Measurements from ENCODE around the gene USP25.

USP25 gene

DNA sequence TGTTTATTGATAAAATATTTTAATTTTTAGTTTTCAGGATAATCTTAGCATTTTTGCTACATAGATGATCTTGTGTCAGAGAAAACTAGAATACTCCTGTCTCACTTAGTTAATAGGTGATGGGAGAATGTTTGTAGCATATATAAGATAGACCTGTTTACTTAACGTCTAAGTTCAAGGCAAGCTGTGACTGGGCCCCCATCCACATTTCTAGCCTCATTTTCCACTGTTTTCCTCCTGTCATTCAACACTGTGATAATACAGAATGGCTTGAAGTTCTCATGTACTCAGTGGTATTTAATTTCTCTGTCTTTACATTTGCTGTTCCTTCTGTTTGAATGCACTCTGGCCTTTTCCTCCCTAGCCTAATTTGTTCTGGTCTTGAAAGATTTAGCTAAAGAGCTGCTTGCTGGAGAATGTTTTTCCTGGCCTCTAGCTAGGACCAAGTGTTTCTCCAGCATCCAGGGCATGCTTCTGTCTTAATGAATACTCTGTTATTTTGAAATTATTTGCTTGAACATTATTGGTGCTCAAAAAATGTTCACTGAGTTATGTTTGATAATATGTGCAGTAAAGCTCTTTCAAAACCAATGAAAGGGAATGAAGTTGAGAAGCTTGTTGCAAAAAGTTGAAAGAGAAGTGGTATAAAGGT lies 37.3 kb downstream of the USP25 start:
- DNase-seq, result no peak

DNA sequence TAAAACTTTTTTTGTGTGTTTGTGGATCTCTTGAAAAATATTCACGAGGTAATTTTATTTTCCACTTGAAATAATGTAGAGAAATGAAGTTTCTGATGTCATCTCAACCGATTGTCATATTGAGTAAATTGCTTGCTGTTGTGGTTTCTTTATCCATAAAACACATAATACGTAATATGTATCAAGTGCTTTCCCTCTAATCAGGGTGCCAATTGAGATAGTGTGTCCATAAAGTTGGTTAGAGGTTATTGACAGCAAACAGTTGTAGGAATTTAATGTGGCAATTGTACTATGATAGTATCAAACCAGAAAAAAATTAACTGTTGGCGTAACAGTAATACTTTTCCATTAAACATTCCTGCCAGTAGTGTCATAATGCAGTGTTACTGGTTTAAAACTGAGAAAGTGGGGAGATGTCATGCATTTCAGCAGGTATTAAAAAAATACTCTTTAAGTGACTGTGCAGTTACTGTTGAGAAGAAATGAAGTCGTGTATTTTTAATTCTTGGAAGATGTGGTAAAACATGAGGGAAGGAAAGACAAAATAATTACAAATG lies 38.3 kb downstream of the USP25 start:
- DNase-seq, result no peak

DNA sequence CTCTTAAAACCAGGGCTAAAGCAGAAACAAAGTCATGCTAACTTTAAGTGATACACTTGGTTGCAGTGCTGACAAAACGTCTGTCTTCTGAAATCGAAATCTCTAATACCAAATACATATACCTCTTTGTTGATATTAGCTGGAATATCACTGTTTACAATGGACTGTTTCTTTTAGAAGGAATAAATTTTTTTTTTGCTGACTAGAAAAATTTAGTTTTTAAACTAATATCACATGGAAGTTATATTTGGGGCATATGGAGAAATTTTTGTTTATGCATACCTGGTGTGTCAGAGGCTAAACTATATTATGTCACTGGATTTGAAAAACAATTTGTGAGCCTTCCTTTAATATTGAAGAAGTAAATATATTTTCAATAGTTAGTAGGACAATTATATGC lies 39.1 kb downstream of the USP25 start:
- DNase-seq, result no peak

DNA sequence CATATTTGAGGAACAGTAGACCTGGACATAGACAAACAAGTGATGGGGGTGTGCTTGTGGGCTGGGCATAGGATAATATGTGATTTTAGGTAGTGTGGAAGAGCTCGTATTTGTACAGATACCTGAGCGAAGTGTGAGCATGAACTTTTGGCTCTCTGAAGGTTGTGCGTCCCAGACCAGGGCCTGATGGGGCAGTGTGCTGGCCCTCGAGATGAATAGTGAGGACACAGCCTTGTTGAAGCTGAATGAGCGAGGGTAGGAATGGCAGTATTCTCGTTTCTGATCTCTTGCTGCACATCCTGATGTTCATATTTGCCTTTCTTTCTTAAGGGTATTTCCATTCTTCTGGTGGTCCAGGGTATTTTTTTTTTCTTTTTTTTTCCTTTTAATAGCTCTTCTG lies 41.5 kb downstream of the USP25 start:
- no peak for DNase-seq

DNA sequence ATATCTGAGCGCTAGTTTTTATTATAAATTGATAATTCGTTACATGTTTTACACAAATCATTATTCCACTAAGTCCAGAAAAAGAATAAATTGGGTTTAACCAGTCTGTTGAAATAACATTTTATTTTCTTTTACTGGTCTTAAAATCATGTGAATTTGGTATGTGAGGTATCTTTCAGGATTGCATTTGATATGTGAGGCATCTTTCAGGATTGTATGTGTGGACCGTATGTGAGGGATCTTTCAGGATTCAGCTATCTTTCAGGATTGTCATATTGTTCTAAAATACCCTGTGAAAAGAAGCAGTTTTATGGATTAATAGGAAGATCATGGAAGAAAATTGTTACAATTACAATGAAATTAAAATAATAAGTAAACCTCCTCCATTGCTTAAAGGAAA lies 42.9 kb downstream of the USP25 start:
- no peak for DNase-seq

DNA sequence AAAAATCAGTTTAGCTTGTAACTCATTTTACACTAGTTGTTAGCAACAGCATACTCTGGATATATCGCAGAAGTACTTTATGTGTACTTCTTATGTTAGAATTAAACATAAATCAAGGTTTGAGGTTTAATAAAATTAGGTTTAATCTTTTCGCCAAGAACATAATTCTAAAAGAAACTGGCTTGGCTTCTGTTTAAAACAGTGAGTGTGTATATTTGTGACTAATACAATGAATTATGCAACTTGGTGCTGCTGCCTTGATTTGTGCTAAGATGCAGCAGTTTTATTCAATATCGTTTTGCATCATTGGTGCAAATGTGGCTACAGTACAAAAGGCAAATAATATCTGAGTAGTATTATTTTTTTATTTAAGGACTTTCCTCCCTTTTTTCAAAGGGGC lies 44.8 kb downstream of the USP25 start:
- DNase-seq, result no peak

DNA sequence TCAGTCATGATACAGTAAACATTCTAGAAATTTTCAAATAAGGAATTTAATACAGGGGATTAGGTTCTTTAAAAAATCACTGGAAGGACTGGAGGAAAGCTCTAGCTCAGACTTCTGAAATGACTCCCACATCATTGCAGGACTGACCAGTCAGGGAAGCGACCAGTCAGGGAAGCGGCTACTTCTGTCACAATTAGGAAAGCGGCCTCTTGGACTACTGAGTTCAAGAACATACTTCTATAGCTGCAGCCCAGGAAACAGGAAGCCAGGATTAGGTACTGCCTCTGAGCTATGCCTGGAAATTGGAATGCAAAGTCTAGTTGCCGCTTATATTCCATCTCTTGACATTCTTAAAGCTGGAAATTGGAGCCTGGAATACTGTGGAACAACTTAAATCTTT lies 45.5 kb downstream of the USP25 start:
- DNase-seq, result no peak

DNA sequence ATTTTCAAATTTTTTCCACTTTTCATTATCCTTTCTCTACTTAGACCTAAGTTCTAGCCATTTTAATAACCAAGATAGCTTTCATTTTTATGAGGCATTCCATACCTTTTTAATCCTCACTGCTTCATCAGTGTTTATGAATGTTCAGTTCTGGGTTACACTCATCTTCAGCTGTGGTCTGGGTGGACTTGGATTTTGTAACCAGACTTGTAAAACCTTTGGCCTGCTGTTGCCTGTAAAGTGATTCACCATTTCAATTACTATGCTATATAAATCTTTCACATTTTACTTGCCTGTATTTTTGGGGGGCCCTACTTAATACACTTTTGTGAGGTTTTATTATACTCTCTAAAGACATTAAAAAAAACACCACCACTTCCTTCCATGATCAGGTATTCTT lies 46.2 kb downstream of the USP25 start:
- DNase-seq, result no peak

DNA sequence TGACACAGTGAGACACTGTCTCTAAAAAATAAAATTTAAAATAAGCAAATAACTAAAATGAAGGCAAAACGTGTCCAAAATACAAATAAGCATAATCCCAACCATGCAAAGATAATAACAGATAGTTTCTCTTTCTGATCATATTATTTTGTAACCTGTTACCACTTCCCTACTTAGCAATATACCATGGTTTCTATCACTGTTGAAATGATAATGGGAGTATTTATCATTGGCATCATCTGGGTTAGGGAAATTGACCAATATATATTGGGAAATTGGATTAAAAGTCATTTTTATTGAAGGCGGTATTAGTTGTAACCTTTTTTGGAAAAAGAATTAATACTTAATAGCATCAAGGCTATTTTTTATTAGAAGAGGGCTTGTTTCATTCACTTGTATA lies 47.0 kb downstream of the USP25 start:
- no peak for DNase-seq

DNA sequence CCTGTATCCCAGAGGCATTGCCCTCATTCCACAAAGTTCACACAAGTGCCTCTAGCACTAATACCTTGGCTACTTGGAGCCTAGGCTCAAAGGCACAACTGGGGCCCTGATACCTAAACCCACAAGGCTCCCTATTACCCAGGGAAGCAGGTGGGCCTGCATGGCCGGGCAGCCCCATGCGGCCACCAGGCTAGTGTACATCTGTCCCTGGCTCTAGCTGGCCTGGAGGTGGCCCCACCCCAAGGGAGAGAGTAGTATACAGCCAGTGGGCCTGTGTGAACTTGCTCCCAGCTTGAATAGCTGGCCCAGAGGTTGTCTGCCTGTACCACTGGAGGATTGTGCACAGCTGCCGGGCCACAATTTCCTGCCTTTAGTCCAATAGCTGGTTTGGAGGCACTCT lies 52.2 kb downstream of the USP25 start:
- no peak for DNase-seq

DNA sequence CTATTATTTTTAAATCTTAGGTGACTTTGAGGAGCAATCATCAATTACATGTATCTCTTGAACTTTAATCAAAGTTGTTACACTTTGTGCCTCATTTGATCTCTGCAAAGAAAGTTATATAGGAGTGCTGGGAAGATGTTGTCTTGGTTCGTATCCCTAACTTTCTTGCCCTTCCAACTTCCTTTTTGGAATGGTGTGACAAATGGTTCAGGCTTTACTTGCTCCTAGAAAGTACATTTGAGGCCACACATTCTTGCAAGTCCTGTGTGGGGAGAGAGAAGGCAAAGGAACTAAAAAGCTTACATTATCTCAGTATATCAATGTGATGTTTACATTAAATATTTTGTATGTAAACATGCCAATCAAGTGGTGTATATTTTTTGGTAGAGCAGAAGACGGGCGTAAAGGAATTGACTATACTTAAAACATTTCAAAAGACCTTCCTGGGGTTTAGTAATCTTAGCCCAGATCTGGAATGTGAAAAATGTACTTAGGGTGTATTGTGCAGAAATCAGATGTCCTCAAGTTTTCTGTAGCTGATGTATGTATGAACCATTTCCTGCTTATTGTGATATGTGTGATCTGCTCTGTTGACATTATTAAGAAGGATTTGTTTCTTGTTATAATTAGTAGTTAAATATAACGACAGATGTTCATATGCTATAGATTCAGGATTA lies 59.2 kb downstream of the USP25 start:
- DNase-seq, result no peak

DNA sequence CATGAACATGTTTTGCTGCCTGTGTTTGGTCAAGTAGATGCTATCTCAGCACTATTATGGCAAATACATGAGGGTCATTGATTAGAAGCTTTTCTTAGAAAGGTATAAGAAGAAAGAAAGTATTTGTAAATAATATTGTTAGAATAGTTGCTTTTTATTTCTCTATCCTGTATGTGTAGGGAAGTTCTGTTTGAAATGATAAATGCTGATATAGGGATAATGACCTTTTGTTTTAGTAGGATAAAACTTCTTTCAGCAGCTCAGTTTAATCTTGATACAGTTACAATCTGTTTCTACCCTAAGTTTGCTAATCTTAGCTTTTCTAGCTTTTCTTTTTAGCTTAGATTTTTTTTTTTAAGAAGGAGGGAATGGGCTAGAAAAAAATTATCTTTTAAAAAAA lies 63.3 kb downstream of the USP25 start:
- DNase-seq, result no peak

DNA sequence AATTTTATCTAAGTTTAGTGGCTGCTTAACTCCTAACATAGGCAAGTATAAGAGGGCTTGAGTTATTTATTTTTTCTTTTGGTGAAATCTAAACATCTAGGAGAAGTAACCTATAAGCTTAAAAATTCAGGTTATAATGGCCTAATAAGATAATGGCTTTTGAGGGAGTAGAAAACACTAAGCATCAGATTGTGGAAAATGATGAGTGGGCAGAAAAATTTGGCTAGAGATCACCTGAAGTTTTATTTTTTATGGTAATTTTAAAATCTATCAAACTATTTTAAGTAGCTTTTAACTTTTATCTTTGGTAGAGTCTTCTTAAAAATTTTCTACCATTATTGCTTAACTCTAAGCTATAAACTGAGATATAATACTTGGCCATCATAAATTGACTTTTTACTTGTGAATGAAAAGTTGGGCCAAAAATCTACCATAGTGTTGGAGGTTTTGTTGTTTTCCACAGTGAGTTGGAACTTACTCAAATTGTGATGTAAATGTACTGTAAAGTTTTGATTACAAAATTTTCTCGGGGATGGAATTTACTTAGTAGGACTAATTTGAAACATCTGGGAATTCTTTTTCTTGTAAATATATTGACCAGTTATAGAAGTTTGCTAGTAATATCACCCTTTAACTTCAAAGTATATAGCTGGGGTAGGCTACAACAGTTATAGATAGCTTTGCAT lies 63.9 kb downstream of the USP25 start:
- DNase-seq, result no peak

DNA sequence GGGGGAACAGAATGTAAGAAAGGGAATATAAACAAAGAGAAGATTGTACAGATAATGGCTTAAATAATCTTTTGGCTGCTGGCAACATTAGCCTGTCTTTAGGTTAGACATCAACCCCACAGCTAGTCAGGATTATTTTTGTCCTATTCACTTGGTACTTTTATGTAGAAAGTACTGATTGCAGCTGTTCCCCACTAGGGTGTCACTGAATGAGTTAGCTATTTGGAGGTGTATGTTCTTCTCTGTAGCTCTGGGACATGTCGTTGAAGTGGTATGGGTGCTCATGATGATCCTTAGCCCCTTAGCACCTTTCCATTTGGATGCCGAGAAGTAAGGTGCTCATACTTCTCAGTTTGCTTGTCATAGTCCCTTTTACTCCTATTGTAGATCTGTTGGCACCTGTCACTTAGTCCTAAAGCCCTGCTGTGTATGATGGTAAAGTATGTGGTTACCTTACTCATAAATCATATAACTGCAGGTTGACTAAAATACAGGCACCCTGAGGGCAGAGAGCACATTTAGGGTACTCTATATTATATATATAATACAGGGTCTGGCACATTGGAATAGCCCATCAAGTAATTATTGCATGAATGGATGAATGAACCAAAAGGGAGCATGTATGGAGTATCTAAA lies 64.6 kb downstream of the USP25 start:
- no peak for DNase-seq

DNA sequence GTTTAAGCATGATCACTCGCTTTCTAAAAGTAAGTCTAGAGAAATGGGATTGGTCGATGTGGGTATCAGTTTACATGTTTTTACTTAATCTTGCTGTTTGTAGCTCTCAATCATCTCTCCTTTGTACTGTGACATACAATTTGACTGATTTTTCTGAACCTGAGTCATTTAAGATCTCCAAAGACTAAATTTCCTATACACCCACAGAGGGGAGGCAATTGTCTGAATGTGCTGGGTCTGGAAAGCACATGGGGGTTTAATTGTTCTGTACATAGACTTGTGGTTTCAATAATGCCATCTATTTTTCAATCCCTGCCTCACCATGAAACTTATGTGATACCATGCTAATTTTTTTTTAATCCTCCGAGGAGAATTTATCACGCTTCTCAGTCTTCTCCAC lies 65.8 kb downstream of the USP25 start:
- no peak for DNase-seq

DNA sequence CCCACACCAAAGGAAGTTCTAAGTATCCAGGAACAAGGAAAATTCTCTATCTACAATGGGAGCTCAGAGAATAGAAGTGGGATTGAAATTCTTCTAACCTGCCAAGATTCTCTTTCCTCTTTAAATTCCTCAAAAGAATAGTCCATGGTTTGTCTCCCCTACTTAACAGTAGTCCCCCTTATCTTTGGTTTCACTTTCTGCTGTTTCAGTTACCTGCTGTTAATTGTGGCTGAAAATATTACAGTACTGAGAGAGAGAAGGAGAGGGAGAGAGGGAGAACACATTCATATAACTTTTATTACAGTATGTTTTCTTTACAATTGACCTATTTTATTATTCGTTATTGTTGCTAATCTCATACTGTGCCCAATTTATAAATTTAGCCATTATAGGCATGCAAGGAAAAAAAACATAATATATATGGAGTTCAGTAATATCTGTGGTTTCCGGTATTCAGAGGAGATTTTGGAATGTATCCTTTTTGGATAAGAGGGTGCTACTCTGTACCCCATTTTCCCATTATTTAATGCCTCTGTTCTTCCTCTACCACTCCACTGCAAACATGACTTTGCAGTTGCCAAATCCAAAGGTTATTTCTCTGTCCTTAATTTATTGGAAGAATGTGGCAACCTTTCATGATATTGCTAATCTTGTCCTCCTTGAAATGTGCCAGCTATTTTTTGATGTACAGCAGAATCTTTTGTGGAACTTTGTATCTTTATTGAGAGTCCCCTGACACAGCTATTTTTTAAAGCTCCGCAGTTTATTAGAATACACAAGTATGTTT lies 68.0 kb downstream of the USP25 start:
- no peak for DNase-seq

DNA sequence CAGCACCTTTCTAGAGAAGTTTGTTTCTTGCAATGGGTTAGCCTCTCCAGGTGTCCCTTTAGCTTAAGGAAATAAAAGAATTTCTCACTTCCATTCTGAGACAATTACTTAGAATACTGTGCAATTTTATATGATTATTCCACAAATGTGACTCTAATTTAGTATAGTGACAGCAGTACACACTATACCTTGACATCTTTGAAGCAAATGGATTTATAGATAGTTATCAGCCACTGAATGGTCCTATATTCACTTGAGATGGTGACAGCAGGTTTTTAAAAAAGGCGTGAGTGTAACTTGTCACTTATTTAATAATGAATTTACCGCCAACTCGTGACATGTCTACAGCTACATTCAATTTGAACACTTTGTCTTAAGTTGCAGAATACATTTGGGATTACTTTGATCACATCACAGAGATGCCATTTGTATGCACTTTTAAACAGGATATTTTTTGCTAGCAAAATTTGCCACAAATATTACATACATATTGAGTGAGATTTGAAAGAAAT lies 71.6 kb downstream of the USP25 start:
- DNase-seq, result no peak

DNA sequence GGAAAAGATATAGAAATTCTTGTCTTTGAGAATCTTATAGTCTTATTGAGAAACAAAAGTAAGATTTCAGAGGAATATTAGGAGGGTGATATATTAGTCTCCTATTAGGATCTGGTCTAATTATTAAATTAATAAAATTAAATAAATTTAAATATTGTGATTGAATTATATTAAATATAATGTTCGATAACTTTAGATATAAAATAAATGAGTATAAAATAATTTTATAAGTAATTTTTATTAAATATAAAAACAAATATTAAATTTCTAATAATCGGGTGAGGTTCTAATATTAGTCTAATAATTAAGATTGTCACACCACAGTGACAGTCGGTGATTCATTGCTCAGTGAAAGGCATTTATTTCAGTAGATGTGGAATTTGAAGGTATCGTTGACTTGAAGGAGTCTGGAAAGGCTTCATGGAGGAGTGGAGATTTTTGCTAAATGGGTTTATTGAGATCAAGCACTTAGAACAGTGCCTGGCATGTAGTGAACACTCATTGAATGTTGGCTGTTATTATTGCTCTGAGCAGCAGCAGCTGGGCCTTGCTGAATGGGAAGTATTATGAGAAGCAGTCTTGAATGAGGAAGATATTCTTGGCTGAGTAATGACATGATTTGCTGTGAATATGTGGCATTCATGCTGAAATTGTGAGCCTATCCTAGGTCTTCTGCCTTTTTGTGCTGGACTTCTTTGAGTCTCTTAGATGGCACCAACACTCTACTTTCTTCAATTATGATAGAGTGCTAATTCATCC lies 74.6 kb downstream of the USP25 start:
- DNase-seq, result no peak

DNA sequence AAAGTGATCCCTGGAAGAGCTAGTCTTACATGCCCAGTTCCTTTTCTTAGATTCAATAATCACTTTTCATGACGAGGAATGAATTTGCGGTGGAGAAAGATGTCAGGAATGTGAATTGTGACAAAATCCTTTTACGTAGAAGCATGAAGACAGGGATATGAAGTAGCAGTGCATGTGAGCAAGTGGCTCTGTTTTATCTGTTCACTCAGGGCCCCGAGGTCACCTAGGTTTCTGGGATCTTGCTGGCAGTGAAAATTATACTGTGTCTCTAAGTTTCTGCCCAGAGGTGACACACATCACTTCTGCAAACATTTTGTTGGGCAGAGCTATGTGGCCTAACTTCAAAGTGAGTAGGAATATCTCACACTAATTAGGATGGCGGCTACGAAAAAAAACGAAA lies 79.3 kb downstream of the USP25 start:
- no peak for DNase-seq

DNA sequence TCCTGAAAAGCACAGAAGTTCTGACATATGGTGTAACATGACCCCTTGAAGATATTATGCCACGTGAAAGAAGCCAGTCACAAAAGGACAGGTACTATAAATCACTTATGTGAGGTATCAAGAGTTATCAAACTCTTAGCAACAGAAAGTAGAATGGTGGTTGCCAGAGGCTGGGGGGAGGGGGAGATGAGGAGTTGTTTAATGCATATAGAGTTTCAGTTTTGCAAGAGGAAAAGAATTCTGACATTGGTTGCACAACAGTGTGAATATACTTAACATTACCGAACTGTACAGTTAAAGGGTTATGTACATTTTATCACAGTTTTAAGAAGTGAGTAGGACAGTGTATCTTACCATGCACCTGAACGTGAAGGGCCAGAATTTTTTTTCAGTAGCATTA lies 80.0 kb downstream of the USP25 start:
- no peak for DNase-seq

DNA sequence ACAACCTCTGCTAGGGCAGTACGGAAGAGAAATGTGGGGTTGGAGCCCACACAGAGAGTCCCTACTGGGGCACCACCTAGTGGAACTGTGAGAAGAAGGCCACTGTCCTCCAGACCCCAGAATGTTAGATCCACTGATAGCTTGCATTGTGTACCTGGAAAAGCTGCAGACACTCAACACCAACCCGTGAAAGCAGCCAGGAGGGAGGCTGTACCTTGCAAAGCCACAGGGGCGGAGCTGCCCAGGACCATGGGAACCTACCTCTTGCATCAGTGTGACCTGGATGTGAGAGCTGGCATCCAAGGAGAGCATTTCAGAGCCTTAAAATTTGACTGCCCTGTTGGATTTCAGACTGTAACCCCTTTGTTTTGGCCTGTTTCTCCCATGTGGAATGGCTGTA lies 85.5 kb downstream of the USP25 start:
- DNase-seq, result no peak

DNA sequence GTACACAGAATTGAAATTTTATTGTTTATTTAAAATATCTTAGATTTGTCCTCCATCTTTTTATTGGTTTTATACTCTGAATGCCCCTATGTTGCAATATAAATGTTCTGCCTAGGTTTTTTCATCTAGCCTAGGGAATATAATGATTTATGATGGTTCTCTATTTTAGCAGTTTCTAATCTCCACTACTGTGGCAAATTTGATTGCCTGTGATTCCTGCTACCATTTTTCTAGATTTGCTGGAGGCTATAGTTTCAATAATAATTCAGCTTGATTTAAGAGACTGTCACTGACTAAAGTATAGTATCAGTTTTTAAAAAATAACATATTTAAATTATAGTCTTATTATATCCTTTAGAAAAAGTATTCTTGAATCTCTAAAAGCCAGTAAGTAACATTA lies 90.5 kb downstream of the USP25 start:
- no peak for DNase-seq
